GM21528 (cell line): ENCODE data around the gene TRERF1.

Source experiments
- ATAC-seq: cut with Tn5 transposase; IDR thresholded peaks from one replicate; pipeline ENCODE4 v1.9.1; 2021; ENCODE audit warnings: mild to moderate bottlenecking, moderate library complexity; ENCODE audit not compliant: unreplicated experiment, low FRiP score

Gene TRERF1

GRCh38 chr6:42400061-42400760, 51.5 kb downstream of the TRERF1 start:
- no peak for ATAC-seq

GRCh38 chr6:42396720-42397119, 55.0 kb downstream of the TRERF1 start:
- ATAC-seq, result no peak

- ATAC-seq, result no peak
Measured at GRCh38 chr6:42394881-42395620, 56.7 kb downstream of the TRERF1 start.

- ATAC-seq, result no peak
Measured at GRCh38 chr6:42394151-42394550, 57.6 kb downstream of the TRERF1 start.

GRCh38 chr6:42393339-42393738, 58.4 kb downstream of the TRERF1 start:
- ATAC-seq, result no peak

- ATAC-seq, result no peak
Measured at GRCh38 chr6:42392833-42393232, 58.9 kb downstream of the TRERF1 start.

- no peak for ATAC-seq
Measured at GRCh38 chr6:42391441-42391840, 60.3 kb downstream of the TRERF1 start.

- no peak for ATAC-seq
Measured at GRCh38 chr6:42390228-42390934, 61.3 kb downstream of the TRERF1 start.

- no peak for ATAC-seq
Measured at GRCh38 chr6:42389736-42390135, 62.0 kb downstream of the TRERF1 start.

GRCh38 chr6:42388046-42388445, 63.7 kb downstream of the TRERF1 start:
- ATAC-seq, result no peak

GRCh38 chr6:42387336-42387735, 64.4 kb downstream of the TRERF1 start:
- ATAC-seq, result no peak

GRCh38 chr6:42385339-42385738, 66.4 kb downstream of the TRERF1 start:
- ATAC-seq, result no peak

GRCh38 chr6:42383421-42384205, 68.1 kb downstream of the TRERF1 start:
- no peak for ATAC-seq

- no peak for ATAC-seq
Measured at GRCh38 chr6:42381850-42382249, 69.9 kb downstream of the TRERF1 start.

- ATAC-seq, result no peak
Measured at GRCh38 chr6:42380228-42380979, 71.3 kb downstream of the TRERF1 start.

- no peak for ATAC-seq
Measured at GRCh38 chr6:42378536-42378935, 73.2 kb downstream of the TRERF1 start.

- ATAC-seq, result no peak
Measured at GRCh38 chr6:42378125-42378524, 73.6 kb downstream of the TRERF1 start.

GRCh38 chr6:42375007-42375635, 76.6 kb downstream of the TRERF1 start:
- ATAC-seq, result no peak

GRCh38 chr6:42374018-42374669, 77.6 kb downstream of the TRERF1 start:
- no peak for ATAC-seq
